Activated CD8-positive, alpha-beta memory T cell treated with anti-CD3 and anti-CD28 coated beads, Interleukin-2, amount 10 ng/mL, durations not matched to agents 7 days and 5 days (primary cell): Measurements from ENCODE around the gene MED12L. TPM values are rescaled to one million over a fixed set of nuclear protein-coding genes. Genes with fewer than 3 reads are reported as not detected.

Experiments
- ATAC-seq: fragments of 150-1000 bp; cut with Tn5 transposase; one replicate; pipeline ENCODE4 v1.10.0; 2021; ENCODE audit warnings: moderate library complexity
- CTCF ChIA-PET: fragments of 350-600 bp; sonication (Branson Sonifier 250); formaldehyde crosslinking; loops from one replicate; lab custom pipeline; 2021; ENCODE audit warnings: antibody characterized with exemption; lab: Charles Lee
- DNase-seq: peaks from one replicate; pipeline ENCODE4 v3.0.0-alpha.2; 2020
- H3K27ac Mint-ChIP-seq: one replicate; pipeline ENCODE4 v1.8.0; 2021; ENCODE audit warnings: mild to moderate bottlenecking, mixed read lengths
- H3K27me3 Mint-ChIP-seq: one replicate; pipeline ENCODE4 v1.8.0; 2021; ENCODE audit warnings: mixed read lengths
- H3K36me3 Mint-ChIP-seq: one replicate; pipeline ENCODE4 v1.8.0; 2021; ENCODE audit warnings: mild to moderate bottlenecking, mixed read lengths
- H3K4me1 Mint-ChIP-seq: one replicate; pipeline ENCODE4 v1.8.0; 2021; ENCODE audit warnings: mixed read lengths
- H3K4me3 Mint-ChIP-seq: one replicate; pipeline ENCODE4 v1.8.0; 2021; ENCODE audit warnings: mild to moderate bottlenecking, moderate library complexity, mixed read lengths
- H3K9me3 Mint-ChIP-seq: one replicate; pipeline ENCODE4 v1.8.0; 2022; ENCODE audit warnings: low read depth, mixed read lengths
- total RNA-seq, 2 experiments: library from RNA; stranded (reverse); gene quantifications; one replicate each; pipeline ENCODE4 v1.2.3, GENCODE V29; 2021

MED12L gene
- total RNA-seq, 2 experiments from 2014 or later = 2.2 to 3.2 TPM

DNA sequence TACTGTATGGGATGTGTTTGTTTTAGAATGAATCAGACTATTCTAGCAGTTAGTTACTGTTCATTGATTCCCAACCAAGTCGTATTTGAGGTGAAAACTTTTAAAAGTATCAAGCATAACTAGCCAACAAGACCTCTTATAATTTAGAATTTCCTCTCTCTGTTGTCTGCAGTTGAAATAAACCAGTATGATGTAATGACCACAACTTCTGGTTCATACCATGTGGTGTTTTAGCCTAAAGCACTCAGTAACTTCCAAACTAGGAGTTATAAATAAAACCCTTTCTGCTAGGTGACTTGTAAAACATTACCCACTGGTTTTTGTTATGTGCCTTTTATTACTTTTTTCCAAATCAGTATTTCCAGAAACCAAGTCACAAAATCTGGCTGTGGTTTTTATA lies 318.9 kb downstream of the MED12L start:
- CTCF ChIA-PET = no interaction called here
- DNase-seq (no peak), ATAC-seq (no peak)
- Mint-ChIP-seq H3K36me3 (no peaks in the 10 kb centered on the region), H3K9me3 (no peaks in the 10 kb centered on the region), H3K27ac (no peak overlapping the region), H3K4me1 (no peaks in the 10 kb centered on the region), H3K27me3 (peaks cover 20% of the 10 kb centered on the region), H3K4me3 (no peak overlapping the region)

DNA sequence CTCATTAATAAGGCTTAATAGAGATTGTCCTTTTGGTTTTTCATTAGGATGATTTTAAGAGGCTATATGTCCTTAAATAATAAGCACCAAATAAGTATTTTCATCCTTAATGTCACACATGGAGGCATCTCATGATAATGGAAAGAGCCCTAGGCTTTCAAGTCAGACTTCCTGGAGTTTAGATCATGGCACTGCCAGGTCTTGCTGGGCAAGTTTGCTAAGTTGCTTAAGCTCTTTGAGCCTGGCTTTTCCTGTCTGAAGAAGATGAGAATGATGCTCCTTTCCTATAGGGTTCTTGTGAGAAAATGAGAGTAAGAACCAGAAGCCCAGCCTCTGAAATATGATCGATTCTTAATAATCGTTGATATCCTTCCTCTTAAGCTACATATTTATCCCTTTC lies 322.5 kb downstream of the MED12L start:
- CTCF ChIA-PET = no interaction called here
- ATAC-seq = no peak
- no peaks in the 10 kb centered on the region for H3K36me3 Mint-ChIP-seq

DNA sequence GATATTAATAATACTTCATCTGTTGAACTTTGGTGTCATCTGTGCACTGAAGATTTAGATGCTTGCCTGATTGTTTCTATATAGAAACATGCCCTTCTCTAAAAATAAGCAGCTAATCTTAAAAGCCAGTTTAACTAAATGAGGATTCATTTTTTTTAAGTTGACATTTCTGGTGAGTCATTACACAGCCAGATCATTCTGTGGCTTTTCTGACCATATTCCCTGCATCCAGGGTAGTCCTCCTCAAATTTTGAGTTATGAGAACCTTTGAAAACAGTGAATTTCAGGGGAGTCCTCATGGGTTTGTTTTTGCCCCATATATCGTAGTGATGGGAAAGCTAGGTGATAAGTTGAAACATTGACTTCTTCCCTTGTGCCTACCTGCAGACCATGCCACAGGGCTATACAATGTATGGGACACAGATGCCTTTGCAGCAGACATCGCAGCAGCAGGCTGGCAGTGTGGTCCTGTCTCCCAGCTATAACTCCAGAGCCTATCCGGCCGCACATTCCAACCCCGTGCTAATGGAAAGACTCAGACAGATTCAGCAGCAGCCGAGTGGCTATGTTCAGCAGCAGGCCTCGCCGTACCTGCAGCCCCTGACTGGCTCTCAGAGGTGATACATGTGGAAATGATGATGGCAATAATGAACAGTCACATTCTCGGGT lies 325.6 kb downstream of the MED12L start:
- Mint-ChIP-seq H3K4me3 (no peak overlapping the region), H3K4me1 (no peaks in the 10 kb centered on the region), H3K9me3 (no peaks in the 10 kb centered on the region), H3K27me3 (peaks cover 14% of the 10 kb centered on the region), H3K27ac (no peak overlapping the region), H3K36me3 (no peaks in the 10 kb centered on the region)
- ATAC-seq (no peak), DNase-seq (no peak)
- CTCF ChIA-PET = no interaction called here

More for the DNA sequence above, 322.5 kb downstream of the MED12L start:
- Mint-ChIP-seq H3K9me3 (no peaks in the 10 kb centered on the region), H3K4me1 (no peaks in the 10 kb centered on the region), H3K27me3 (peaks cover 21% of the 10 kb centered on the region), H3K4me3 (no peak overlapping the region), H3K27ac (no peak overlapping the region)
- no peak for DNase-seq

DNA sequence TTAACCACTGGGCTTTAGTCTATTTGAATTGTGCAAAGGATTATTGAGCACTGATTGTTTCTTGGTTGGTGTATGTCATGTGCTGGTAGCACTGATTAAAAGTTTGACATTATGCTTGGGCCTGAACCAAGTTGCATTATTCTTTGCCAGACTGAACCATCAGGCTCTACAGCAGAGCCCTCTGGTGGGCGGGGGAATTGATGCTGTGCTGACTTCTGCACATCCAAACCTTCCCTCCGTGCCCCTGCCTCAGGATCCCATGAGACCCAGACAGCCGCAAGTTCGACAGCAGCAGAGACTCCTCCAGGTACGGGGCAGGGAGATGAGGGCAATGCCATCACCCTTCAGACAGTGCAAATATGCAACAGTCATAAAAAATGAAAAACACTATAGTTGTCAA lies 327.5 kb downstream of the MED12L start:
- Mint-ChIP-seq H3K27me3 (peaks cover 5% of the 10 kb centered on the region), H3K9me3 (no peaks in the 10 kb centered on the region), H3K4me3 (no peak overlapping the region), H3K36me3 (no peaks in the 10 kb centered on the region), H3K27ac (no peak overlapping the region), H3K4me1 (no peaks in the 10 kb centered on the region)
- DNase-seq = no peak
- no peak for ATAC-seq
- CTCF ChIA-PET = interaction anchor here (2.1 kb wide), 1 partner anchor 11 kb away, joined by 4 read pairs; no protein-coding TSS in a partner anchor

DNA sequence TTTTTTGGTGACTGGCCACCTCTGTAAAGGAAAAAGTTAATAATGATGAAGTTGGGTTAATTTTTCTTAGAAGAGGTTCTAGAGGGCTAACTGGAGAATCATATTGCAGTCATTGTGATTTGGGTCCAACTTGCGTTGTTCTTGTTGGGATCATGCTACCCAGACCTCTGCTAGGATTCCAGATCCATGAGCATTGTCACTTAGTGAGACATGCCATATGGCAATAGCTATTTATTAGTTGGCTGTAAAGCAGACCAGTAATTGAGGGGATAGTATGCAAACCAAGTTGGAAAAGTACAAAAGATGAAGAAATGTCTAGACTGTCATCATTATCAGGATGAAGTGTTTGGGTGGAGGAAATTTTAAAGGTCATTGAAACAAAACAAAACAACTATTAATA lies 329.8 kb downstream of the MED12L start:
- ATAC-seq = no peak
- no peaks in the 10 kb centered on the region for H3K9me3 Mint-ChIP-seq
- H3K27me3 Mint-ChIP-seq = peaks cover 5% of the 10 kb centered on the region
- no peaks in the 10 kb centered on the region for H3K36me3 Mint-ChIP-seq
- H3K27ac Mint-ChIP-seq = no peak overlapping the region
- H3K4me1 Mint-ChIP-seq = no peaks in the 10 kb centered on the region
- CTCF ChIA-PET = interaction anchor here (1.0 kb wide), 1 partner anchor 11 kb away, joined by 3 read pairs; no protein-coding TSS in a partner anchor
- no peak overlapping the region for H3K4me3 Mint-ChIP-seq
- no peak for DNase-seq

DNA sequence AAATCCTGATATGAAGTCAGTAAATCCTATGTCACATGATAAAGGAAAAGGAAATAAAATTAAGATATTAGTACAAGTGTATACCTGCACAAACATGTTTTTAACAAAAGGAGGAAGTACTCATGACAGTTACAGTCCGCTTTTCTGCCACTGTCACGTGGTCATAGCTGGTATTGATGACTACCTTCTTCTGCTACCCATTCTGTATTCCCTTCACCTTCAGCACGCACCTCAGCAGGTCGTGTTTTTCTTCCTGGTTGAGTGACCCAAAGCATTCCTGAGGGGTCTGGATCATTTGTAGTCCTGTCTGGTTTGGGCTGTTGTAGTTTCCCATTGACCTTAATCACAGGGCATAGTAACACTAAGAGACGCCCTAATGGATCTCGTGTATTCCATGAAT lies 334.3 kb downstream of the MED12L start:
- CTCF ChIA-PET = no interaction called here
- Mint-ChIP-seq H3K9me3 (no peaks in the 10 kb centered on the region), H3K4me3 (no peak overlapping the region), H3K27me3 (peaks cover 3% of the 10 kb centered on the region), H3K36me3 (no peaks in the 10 kb centered on the region), H3K27ac (no peak overlapping the region), H3K4me1 (peaks cover 3% of the 10 kb centered on the region)
- ATAC-seq (no peak), DNase-seq (no peak)

DNA sequence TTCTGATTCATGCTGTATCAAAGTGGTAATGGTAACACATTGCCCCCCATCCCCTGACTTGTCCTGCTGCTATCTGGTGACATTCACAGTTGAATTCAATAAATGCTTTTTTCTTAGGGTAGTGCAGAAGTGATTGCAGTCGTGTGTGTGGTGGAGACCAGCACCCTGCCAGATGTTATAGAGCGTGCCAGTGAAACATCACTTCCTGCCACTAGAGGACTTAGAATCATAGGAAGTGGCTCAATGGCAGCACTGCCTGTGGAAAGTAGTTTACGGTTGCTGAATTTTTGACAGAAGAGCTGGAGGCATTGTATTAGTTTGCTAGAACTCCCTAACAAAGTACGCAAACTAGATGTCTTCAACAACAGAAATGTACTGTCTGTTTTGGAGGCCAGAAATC lies 336.5 kb downstream of the MED12L start:
- no peak for DNase-seq

DNA sequence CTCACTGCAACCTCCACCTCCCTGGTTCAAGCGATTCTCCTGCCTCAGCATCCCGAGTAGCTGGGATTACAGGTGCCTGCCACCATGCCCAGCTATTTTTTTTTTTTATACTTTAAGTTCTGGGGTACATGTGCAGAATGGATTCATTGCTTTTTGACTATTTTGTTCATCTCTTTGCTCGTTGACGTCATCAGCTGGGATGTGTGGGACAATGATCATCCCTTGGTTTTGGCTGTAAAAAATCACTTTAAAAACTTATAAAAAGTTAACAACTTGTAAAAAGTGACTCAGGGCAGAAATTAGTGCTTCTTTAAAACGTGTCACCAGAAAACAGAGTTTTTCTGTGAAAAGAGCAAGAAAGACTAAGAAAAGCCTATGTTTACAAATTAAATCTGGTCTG lies 337.6 kb downstream of the MED12L start:
- CTCF ChIA-PET = interaction anchor here (1.4 to 1.7 kb wide), 2 partner anchors 11 to 16 kb away, joined by 4 read pairs; no protein-coding TSS in a partner anchor
- no peaks in the 10 kb centered on the region for H3K36me3 Mint-ChIP-seq
- ATAC-seq (no peak), DNase-seq (no peak)
- H3K27ac Mint-ChIP-seq = no peak overlapping the region
- peaks cover 3% of the 10 kb centered on the region for H3K27me3 Mint-ChIP-seq
- no peaks in the 10 kb centered on the region for H3K9me3 Mint-ChIP-seq
- H3K4me1 Mint-ChIP-seq = peaks cover 7% of the 10 kb centered on the region
- H3K4me3 Mint-ChIP-seq = no peak overlapping the region

More for the DNA sequence above, 336.5 kb downstream of the MED12L start:
- no peak for ATAC-seq
- Mint-ChIP-seq H3K36me3 (no peaks in the 10 kb centered on the region), H3K27ac (no peak overlapping the region), H3K4me3 (no peak overlapping the region), H3K9me3 (no peaks in the 10 kb centered on the region), H3K27me3 (peaks cover 3% of the 10 kb centered on the region), H3K4me1 (peaks cover 7% of the 10 kb centered on the region)
- CTCF ChIA-PET = interaction anchor here (1.7 kb wide), 1 partner anchor 17 kb away, joined by 4 read pairs; no protein-coding TSS in a partner anchor

DNA sequence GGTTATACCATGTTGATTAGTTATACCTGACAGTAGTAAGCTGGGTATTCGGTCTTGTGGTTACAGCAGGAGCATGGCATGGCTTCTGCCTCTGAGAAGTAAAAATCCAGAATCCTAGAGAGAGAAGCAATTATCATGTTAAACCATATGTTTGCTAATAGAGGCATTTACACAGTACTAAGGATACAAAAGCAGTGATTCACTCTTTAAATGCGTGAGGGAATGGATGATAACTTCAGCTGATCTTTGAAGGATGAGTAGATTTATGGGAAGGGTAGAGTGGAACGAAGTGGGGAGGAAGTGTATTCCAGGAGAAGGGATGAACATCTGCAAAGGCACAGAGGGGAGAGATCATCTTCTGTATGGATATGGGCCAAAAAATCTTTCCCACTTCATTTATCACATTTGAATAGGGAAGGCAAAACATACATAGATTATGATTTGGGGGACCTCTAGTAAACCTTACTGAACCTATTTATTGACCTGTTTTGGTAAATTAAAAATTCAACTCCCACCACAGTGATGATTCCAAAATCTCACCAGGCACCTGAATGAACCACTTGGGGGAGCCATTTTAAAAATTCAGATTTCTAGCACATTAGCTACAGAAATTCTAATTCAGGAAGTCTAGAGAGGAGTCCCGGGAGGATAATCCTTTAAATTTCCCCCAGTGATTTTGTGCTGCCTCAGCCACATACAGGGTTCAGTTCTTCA lies 340.3 kb downstream of the MED12L start:
- H3K36me3 Mint-ChIP-seq = no peaks in the 10 kb centered on the region
- CTCF ChIA-PET = interaction anchor here (1.3 kb wide), 1 partner anchor 11 kb away, joined by 3 read pairs; no protein-coding TSS in a partner anchor
- ATAC-seq = no peak
- DNase-seq = no peak
- H3K27ac Mint-ChIP-seq = no peak overlapping the region
- H3K27me3 Mint-ChIP-seq = peaks cover 3% of the 10 kb centered on the region
- peaks cover 7% of the 10 kb centered on the region for H3K4me1 Mint-ChIP-seq
- no peak overlapping the region for H3K4me3 Mint-ChIP-seq
- no peaks in the 10 kb centered on the region for H3K9me3 Mint-ChIP-seq

DNA sequence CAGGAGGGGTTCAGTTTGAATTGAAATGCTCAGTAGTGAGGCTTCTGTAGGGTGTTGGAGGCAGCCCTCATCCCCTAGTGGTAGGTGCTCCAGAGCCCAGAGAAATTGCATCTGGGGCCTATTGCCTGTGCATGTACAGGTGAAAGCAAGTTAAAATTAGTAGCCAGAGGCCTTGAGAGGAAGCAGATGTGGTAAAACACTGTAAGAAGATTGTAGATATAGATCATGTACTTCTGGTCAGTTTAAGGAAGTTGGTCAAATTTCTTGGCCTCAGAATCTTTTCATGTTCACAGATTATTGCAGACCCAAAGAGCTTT lies 340.8 kb downstream of the MED12L start:
- Mint-ChIP-seq H3K9me3 (no peaks in the 10 kb centered on the region), H3K4me1 (peaks cover 11% of the 10 kb centered on the region), H3K27me3 (peaks cover 3% of the 10 kb centered on the region), H3K27ac (no peak overlapping the region), H3K4me3 (no peak overlapping the region), H3K36me3 (no peaks in the 10 kb centered on the region)
- CTCF ChIA-PET = interaction anchor here (1.3 kb wide), 1 partner anchor 12 kb away, joined by 3 read pairs; no protein-coding TSS in a partner anchor
- ATAC-seq = peak; percentile 36
- no peak for DNase-seq

DNA sequence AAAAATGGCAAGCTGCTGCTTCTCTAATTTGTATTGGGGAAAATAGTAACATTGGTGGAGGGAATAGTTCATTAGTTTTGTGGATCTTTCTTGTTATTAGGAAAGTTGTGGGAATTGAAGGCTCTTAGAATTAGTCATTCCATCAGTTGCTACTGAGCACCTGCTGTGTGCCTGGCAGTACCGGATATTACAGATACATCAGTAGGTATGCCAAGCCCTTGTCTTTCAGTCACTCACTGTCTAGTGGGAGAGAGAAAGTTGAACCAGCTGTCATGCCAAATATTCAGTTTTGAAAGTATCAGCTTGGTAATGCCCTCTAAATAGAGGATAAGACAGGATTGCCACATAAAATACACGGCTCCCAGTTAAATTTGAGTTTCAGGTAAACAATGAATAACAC lies 342.9 kb downstream of the MED12L start:
- CTCF ChIA-PET = interaction anchor here (1.1 kb wide), 1 partner anchor 11 kb away, joined by 3 read pairs; no protein-coding TSS in a partner anchor
- no peak overlapping the region for H3K4me3 Mint-ChIP-seq
- H3K9me3 Mint-ChIP-seq = no peaks in the 10 kb centered on the region
- peaks cover 8% of the 10 kb centered on the region for H3K4me1 Mint-ChIP-seq
- no peaks in the 10 kb centered on the region for H3K36me3 Mint-ChIP-seq
- peaks cover 3% of the 10 kb centered on the region for H3K27me3 Mint-ChIP-seq
- ATAC-seq (no peak), DNase-seq (no peak)
- no peak overlapping the region for H3K27ac Mint-ChIP-seq

DNA sequence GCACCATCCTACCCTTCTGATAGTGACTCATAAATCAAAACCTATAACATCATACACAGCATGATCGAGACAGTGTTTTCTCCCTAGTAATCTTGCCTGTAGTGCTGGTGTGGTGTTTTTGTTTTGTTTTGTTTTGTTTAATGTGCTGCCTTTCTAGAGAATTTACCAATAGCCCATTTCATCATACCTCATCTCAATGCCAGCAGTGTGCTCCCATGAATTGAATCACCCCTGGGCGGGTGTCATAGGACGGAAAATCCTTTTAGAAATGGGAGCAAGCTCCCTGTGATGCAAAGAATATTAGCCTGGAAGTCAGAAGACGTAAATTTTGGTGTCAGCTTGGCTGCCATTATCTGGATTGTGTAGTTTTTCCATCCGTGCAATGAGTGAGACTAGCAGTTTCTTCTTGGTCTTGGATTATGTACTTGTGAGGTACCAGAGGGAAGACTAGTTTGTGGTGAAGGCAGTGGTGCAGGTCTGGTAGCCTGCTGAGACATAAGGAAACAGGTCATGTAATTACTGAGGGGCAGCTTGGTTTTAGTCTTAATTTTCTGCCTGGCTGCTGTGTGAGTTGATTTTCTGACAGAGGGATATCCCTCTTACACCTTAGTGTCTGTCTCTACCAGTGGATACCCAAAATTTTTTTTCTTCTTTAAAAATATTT lies 345.5 kb downstream of the MED12L start:
- ATAC-seq (no peak), DNase-seq (no peak)
- CTCF ChIA-PET = interaction anchor here (1.2 kb wide), 1 partner anchor 8 kb away, joined by 3 read pairs; no protein-coding TSS in a partner anchor
- H3K4me3 Mint-ChIP-seq = no peak overlapping the region
- no peaks in the 10 kb centered on the region for H3K27me3 Mint-ChIP-seq
- H3K4me1 Mint-ChIP-seq = peaks cover 6% of the 10 kb centered on the region
- H3K9me3 Mint-ChIP-seq = no peaks in the 10 kb centered on the region
- no peak overlapping the region for H3K27ac Mint-ChIP-seq
- H3K36me3 Mint-ChIP-seq = no peaks in the 10 kb centered on the region

DNA sequence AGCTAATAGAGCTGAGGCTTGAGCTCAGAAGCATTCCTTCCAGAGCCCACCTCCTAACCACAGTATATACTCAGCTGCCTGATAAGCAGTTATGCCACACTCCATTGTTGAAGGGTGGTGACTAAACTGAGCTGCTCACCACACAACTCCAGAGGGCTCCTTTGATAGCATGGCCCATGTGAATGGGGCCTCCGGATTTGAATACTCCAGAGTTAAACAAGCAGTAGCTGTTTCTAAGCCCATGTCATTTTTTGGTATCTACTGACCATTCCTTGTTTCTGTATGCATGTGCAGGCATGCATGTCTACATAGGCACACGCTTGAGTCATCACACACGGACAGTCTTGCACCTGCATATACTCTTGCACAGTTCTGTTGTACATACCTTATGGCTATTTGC lies 346.5 kb downstream of the MED12L start:
- H3K9me3 Mint-ChIP-seq = no peaks in the 10 kb centered on the region
- peaks cover 3% of the 10 kb centered on the region for H3K4me1 Mint-ChIP-seq
- H3K27me3 Mint-ChIP-seq = no peaks in the 10 kb centered on the region
- no peak for ATAC-seq
- H3K4me3 Mint-ChIP-seq = no peak overlapping the region
- H3K36me3 Mint-ChIP-seq = no peaks in the 10 kb centered on the region
- CTCF ChIA-PET = no interaction called here
- no peak overlapping the region for H3K27ac Mint-ChIP-seq
- no peak for DNase-seq
